ENCODE measurements around the gene MACROD2. TPM values are rescaled to one million over a fixed set of nuclear protein-coding genes. Genes with fewer than 3 reads are reported as not detected.
A peak's percentile ranks its signal among the peaks of the same experiment; 100 is the strongest.

Gene MACROD2
- 0.73 and 2.5 TPM in 2 replicates for total RNA-seq
- long read RNA-seq: 0 reads

DNA sequence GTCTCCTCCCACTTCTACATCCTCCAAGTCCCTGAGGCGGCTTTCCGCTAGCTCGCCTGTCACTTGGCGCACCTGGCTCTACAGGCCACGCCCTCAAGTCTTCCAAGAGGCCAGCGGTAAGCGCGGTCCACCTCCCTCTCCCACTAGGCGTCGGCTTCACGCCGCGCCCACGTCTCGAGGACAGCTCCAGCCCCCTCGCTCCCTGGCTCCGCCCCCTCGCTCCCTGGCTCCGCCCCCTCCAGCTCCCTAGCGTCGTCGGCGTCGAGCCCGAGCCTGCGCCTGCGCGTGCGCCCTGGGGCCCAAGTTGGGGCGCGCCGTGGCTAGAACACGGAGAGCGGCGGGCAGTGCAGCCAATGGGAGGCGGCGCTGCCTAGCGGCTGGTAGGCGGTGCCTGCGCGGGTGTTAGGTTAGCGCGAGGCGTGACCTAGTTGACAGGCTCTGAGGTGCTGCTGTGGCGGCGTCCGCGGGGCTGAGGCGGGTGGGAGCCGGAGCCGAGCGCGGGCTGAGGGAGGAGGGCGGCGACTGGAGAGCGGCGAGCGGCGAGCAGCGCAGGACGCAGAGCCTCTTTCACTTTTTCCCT, at the start of gene MACROD2:
Gene MACROD2, plus strand, starts transcription at position 431 of the 580 bp plus-strand sequence.
- no peaks in the 10 kb centered on the region for H3K36me3 Mint-ChIP-seq (ENCODE audit: unreplicated experiment)
- H3K4me1 Mint-ChIP-seq (ENCODE audit: unreplicated experiment): peaks cover 8% of the 10 kb centered on the region
- TF ChIP-seq, protein P1, sequence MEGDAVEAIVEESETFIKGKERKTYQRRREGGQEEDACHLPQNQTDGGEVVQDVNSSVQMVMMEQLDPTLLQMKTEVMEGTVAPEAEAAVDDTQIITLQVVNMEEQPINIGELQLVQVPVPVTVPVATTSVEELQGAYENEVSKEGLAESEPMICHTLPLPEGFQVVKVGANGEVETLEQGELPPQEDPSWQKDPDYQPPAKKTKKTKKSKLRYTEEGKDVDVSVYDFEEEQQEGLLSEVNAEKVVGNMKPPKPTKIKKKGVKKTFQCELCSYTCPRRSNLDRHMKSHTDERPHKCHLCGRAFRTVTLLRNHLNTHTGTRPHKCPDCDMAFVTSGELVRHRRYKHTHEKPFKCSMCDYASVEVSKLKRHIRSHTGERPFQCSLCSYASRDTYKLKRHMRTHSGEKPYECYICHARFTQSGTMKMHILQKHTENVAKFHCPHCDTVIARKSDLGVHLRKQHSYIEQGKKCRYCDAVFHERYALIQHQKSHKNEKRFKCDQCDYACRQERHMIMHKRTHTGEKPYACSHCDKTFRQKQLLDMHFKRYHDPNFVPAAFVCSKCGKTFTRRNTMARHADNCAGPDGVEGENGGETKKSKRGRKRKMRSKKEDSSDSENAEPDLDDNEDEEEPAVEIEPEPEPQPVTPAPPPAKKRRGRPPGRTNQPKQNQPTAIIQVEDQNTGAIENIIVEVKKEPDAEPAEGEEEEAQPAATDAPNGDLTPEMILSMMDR (IDR thresholded peaks at IDR 0.05): no peak
- DNase-seq (ENCODE audit: extremely low spot score, unreplicated experiment): peak; percentile 95
- H3K27me3 Mint-ChIP-seq (ENCODE audit: unreplicated experiment): peaks cover 9% of the 10 kb centered on the region
- H3K9me3 Mint-ChIP-seq (ENCODE audit: unreplicated experiment): peaks cover 12% of the 10 kb centered on the region
- H3K4me3 Mint-ChIP-seq (ENCODE audit: unreplicated experiment): peak within 1 kb of the TSS; percentile 82
- H3K27ac Mint-ChIP-seq (ENCODE audit: unreplicated experiment): peak within 1 kb of the TSS; percentile 36

DNA sequence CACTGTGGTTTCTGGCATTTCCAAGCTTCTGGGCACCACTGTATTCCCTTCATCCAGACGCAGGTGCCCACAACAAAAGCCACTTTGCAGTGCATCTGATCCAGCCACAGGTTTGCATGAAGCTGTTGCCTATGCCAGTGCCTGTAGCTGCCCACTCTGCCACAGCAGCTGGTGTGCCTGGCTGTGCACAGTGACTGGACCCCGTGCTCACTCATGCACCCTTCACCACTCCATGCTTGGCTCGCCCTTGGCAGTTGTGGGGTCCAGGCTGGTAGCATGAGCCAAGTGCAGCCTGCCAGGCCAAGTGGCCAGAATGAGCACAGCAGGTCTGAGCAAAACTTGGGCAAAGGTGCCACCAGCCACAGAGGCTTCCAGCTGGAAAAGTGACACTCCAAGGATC, 47.6 kb upstream of the MACROD2 start:
- no peaks in the 10 kb centered on the region for H3K9me3 Mint-ChIP-seq (ENCODE audit: unreplicated experiment)

DNA sequence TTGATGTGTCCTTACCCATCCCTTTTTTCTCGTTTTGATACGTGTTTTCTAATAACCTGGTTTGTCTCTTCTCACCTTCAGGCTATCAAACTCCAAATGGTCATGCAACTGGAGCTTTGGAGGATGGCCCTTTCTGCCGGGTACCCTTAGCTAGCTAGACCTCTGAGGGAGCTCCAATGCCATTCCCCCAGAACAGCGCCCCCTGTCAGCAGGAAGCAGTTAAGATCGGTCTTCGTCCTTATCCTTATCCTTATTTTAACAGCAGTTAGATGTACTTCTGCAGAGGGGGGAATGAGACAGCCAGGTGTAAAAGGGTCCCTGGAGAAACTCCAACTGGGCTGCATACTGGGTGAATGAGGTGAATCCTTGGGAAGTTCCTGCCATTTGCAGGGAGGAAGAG, 42.1 kb upstream of the MACROD2 start:
- H3K9me3 Mint-ChIP-seq (ENCODE audit: unreplicated experiment): peaks cover 3% of the 10 kb centered on the region
- no peaks in the 10 kb centered on the region for H3K36me3 Mint-ChIP-seq (ENCODE audit: unreplicated experiment)
- no peak overlapping the region for H3K4me3 Mint-ChIP-seq (ENCODE audit: unreplicated experiment)
- H3K4me1 Mint-ChIP-seq (ENCODE audit: unreplicated experiment): no peaks in the 10 kb centered on the region
- no peak overlapping the region for H3K27ac Mint-ChIP-seq (ENCODE audit: unreplicated experiment)
- no peak for DNase-seq (ENCODE audit: extremely low spot score, unreplicated experiment)
- H3K27me3 Mint-ChIP-seq (ENCODE audit: unreplicated experiment): no peaks in the 10 kb centered on the region
- TF ChIP-seq, protein P1 (IDR thresholded peaks at IDR 0.05): no peak

More for the DNA sequence above, 47.6 kb upstream of the MACROD2 start:
- TF ChIP-seq, protein P1 (IDR thresholded peaks at IDR 0.05): no peak
- DNase-seq (ENCODE audit: extremely low spot score, unreplicated experiment): no peak
- Mint-ChIP-seq H3K4me3 (ENCODE audit: unreplicated experiment) (no peak overlapping the region), H3K36me3 (ENCODE audit: unreplicated experiment) (no peaks in the 10 kb centered on the region), H3K27me3 (ENCODE audit: unreplicated experiment) (no peaks in the 10 kb centered on the region), H3K27ac (ENCODE audit: unreplicated experiment) (no peak overlapping the region), H3K4me1 (ENCODE audit: unreplicated experiment) (no peaks in the 10 kb centered on the region)

DNA sequence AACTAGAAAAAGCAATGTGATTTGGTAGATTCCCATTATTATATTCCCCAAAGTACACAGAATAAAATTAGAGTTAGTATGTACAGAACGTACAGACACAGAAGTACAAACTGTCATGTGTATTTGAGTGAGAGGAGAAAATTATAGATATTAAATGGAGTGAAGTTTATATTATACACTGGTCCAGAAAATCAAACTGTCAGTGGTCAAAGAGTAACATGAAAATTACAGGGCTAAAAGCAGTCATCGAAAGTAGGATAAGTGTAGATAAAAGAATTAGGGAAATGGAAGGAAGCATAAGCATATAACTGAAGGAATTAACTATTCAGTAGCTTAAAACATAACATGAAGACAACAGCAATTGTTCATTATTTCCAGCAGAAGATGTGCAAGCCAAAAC, 35.2 kb upstream of the MACROD2 start:
- H3K27me3 Mint-ChIP-seq (ENCODE audit: unreplicated experiment): no peaks in the 10 kb centered on the region
- H3K9me3 Mint-ChIP-seq (ENCODE audit: unreplicated experiment): peaks cover 9% of the 10 kb centered on the region
- DNase-seq (ENCODE audit: extremely low spot score, unreplicated experiment): no peak
- no peaks in the 10 kb centered on the region for H3K4me1 Mint-ChIP-seq (ENCODE audit: unreplicated experiment)
- no peak overlapping the region for H3K27ac Mint-ChIP-seq (ENCODE audit: unreplicated experiment)
- TF ChIP-seq, protein P1 (IDR thresholded peaks at IDR 0.05): no peak
- no peaks in the 10 kb centered on the region for H3K36me3 Mint-ChIP-seq (ENCODE audit: unreplicated experiment)
- H3K4me3 Mint-ChIP-seq (ENCODE audit: unreplicated experiment): no peak overlapping the region

DNA sequence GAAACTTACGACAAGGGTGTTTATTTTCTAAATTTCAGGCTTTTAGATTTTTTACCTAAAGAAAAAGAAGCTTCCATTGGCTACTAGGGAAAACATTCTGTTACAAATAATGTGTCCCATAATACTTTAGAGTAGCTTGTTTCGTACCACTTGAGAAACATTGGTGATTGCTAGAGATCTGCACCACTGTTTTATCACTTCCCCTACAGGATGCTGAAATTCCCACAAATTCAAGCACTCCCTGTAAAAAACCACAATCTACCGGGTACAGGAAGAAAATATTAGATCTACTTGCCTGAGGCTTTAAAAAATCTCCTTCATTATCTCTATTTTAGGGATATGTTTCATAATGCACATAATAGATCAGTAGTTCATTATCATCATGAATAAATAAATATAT, 34.8 kb upstream of the MACROD2 start:
- Mint-ChIP-seq H3K4me3 (ENCODE audit: unreplicated experiment) (no peak overlapping the region), H3K27ac (ENCODE audit: unreplicated experiment) (no peak overlapping the region), H3K27me3 (ENCODE audit: unreplicated experiment) (no peaks in the 10 kb centered on the region), H3K9me3 (ENCODE audit: unreplicated experiment) (peaks cover 9% of the 10 kb centered on the region), H3K4me1 (ENCODE audit: unreplicated experiment) (no peaks in the 10 kb centered on the region), H3K36me3 (ENCODE audit: unreplicated experiment) (no peaks in the 10 kb centered on the region)
- TF ChIP-seq, protein P1 (IDR thresholded peaks at IDR 0.05): no peak
- DNase-seq (ENCODE audit: extremely low spot score, unreplicated experiment): no peak

Data from osteocyte (in vitro differentiated cells).